GM12864 (cell line): ENCODE data around the gene ODF2.
"Not testable (repeated sequence)": the region's sequence is repeated elsewhere in the genome, so short reads cannot be mapped to it uniquely, and the experiment has no call there.

Source experiments
- DNase-seq: peaks from one replicate; pipeline ENCODE4 v3.0.0-alpha.2; 2011; ENCODE audit warnings: low read depth
- H3K4me3 ChIP-seq: 2 replicates; pipeline ENCODE4 v1.5.1; 2011; ENCODE audit warnings: mild to moderate bottlenecking, low read depth, low read length, control low read depth
- TF ChIP-seq, protein P1 (sequence below): IDR thresholded peaks from 2 replicates; pipeline ENCODE4 v1.5.1; 2011; ENCODE audit warnings: low read depth, mild to moderate bottlenecking, moderate library complexity, low read length, control low read depth, inconsistent platforms; ENCODE audit errors: missing control alignments

ODF2 gene

DNA sequence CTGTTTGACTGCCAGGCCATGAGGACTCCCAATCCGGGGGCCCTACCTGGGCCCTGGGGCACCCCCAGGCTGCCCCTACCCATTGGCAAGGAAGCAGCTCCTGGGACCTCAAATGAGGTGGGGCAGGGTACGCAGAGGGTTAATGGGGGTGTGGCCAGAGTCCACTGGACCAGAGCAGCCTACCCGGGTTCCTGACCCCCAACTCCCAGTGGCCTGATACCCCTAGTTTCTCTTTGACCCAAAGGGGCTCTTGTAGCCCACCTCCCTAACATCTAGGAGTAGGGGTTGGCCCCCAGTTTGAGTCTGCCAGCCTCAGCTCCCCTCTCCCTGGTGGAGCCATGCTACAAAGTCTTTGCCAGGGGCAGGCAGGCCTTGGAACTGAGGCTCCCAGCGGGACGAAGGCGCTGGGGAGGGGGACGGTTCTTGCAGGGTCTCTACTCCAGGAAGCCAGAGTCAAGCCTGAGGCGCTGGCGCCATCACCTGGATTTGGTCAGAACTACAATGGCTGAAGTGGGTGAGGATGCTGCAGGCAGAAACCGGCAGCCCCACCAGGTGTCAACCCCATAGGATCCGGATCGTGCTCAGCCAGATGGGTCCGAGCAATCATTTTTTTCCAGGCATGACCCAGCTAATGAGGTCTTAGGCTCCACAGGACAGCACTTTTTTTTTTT, 43.6 kb upstream of the ODF2 start:
- no peak overlapping the region for H3K4me3 ChIP-seq
- no peak for DNase-seq

DNA sequence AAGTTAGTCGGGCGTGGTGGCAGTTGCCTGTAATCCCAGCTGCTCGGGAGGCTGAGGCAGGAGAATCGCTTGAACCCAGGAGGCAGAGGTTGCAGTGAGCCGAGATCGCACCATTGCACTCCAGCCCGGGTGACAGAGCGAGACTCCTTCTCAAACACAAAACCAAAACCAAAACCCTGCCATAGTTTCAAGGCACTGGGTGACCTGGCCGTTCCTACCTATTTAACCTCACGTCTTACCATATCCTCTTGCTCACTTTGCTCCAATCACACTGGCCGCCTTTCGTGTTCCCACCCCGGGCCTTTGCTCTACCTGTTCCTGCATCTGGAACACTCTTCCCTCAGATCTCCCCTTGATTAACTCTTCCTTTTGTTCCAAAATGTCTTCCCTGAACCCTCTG, 42.1 kb upstream of the ODF2 start:
- H3K4me3 ChIP-seq, DNase-seq: not testable (repeated sequence)

More for the DNA sequence above, 43.6 kb upstream of the ODF2 start:
- TF ChIP-seq, protein P1, sequence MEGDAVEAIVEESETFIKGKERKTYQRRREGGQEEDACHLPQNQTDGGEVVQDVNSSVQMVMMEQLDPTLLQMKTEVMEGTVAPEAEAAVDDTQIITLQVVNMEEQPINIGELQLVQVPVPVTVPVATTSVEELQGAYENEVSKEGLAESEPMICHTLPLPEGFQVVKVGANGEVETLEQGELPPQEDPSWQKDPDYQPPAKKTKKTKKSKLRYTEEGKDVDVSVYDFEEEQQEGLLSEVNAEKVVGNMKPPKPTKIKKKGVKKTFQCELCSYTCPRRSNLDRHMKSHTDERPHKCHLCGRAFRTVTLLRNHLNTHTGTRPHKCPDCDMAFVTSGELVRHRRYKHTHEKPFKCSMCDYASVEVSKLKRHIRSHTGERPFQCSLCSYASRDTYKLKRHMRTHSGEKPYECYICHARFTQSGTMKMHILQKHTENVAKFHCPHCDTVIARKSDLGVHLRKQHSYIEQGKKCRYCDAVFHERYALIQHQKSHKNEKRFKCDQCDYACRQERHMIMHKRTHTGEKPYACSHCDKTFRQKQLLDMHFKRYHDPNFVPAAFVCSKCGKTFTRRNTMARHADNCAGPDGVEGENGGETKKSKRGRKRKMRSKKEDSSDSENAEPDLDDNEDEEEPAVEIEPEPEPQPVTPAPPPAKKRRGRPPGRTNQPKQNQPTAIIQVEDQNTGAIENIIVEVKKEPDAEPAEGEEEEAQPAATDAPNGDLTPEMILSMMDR: peak; percentile 66

DNA sequence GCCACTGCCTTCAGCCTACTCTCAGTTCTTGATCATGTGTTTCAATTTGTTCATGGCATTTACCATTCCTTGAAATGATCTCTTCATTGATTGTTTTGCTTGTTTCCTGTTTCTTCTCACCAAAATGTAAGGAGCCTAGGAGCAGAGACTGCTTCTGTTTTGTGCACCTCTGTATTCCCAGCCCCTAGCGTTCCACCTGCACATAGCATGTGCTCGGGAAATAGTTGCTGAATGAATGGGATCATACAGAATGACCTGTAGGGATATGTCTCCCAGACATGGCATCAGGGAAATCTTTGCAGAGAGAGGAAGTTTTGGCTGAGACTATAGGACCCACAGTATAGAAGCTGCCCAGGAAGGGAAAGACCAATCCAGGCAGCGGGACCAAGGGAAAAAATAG, 41.3 kb upstream of the ODF2 start:
- H3K4me3 ChIP-seq: no peak overlapping the region
- no peak for DNase-seq
- TF ChIP-seq, protein P1: peak; percentile 37

DNA sequence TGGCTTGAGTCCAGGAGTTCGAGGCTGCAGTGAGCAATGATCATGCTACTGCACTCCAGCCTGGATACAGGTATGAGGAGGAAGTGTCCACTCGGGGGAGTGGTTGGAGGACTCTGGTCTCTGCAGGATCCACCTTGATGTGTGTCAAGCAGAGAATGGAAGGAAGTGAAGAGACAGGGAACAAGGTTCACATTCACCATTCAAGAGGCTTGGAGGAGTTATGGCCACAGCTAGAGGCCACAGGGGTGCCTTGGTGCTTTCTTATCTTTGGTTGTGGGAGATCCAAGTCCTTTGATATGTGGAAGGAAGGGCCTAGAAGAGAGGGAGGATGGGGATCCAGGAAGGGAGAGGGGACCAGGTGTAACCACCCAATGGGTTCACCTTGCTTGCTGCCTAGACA, 40.5 kb upstream of the ODF2 start:
- TF ChIP-seq, protein P1: no peak
- H3K4me3 ChIP-seq: no peak overlapping the region
- no peak for DNase-seq

DNA sequence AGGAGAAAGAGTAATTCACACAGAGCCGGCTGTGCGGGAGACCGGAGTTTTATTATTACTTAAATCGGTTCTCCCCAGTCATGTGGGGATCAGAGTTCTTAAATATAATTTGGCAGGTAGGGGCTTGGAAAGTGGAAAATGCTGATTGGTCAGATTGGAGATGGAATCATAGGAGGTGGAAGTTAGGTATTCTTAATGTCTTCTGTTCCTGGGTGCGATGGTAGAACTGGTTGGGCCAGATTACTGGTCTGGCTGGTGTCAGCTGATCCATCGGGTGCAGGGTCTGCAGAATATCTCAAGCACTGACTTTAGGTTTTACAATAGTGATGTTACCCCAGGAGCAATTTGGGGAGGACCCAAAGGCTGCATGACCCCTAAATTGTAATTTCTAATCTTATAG, 39.8 kb upstream of the ODF2 start:
- H3K4me3 ChIP-seq: no peak overlapping the region
- TF ChIP-seq, protein P1: no peak
- no peak for DNase-seq

DNA sequence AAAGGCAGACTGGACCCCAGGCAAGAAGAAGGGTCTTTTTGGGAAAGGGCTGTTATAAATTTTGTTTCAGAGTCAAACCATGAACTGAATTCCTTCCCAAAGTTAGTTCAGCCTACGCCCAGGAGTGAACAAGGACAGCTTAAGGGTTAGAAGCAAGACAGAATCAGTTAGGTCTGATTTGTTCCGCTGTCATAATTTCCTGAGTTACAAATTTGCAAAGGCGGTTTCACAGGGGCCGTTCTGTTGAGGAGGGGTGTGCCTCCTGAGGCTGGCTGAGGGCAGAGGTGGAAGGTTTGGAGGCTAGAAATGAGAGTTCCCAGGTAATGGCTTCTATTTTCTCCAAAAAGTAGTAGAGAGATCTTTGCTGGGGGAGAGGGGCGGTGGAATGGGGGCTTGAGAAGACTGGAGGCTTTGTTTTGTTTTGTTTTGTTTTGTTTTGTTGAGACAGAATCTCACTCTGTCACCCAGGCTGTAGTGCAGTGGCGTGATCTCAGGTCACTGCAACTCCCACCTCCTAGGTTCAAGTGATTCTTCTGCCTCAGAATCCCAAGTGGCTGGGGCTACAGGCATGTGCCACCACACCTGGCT, 39.3 kb upstream of the ODF2 start:
- no peak overlapping the region for H3K4me3 ChIP-seq
- DNase-seq: no peak
- TF ChIP-seq, protein P1: no peak

DNA sequence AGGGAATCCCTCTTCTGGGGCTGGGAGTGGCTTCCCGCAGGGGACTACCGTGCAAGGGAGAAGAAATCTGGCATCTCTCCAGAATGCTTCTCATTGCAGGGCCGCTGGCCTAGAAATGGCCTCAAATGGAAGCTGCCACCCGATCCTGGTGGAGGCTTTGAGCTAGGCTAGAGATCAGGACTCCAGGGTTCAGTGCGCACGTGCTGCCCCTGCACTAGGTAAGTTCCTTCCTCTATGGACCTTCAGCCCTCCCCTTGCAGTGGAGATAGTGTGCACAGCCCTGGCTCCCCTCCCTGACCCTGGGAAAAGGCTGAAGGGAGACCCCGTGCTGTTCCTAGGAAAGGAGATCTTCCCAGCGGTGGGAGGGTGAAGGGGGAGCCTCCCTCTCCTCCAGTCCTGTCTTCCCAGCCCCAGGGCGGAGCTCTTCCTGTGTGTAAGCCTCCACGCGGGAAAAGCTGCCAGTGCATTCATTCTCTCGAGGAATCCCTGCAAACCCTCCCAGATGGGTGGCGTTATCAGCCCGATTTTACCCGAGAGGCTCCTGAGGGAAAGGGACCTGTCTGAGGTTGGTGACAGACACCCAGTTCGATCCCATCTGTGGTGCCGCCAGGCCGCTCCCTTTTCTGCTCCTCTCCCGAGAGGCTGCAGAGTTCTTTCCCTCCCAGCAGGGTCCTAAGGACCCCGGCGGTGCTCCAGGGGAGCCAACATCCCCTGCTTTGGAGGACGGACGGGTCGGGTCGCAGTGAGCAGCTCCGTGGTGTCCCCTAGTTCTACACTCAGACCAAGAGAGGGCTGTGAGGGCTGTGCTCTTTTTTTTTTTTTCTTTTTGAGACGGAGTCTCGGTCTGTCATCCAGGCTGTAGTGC, 36.5 kb upstream of the ODF2 start:
- DNase-seq: no peak
- H3K4me3 ChIP-seq: no peak overlapping the region
- TF ChIP-seq, protein P1: no peak
